GM12892 (cell line): ENCODE results near the gene EPN1.

Source experiments
- POLR2A ChIP-seq: IDR thresholded peaks from 2 replicates; pipeline ENCODE4 v1.6.1; 2011; ENCODE audit warnings: low read depth, low read length, control low read depth
- POLR2AphosphoS5 ChIP-seq: IDR thresholded peaks from 2 replicates; pipeline ENCODE4 v1.6.1; 2011; ENCODE audit warnings: low read depth, low read length, control low read depth
- TAF1 ChIP-seq: IDR thresholded peaks from 2 replicates; pipeline ENCODE4 v1.6.1; 2011; ENCODE audit warnings: low read depth, mild to moderate bottlenecking, control low read depth, low read length, borderline replicate concordance

GRCh38 chr19:55667006-55667381 is 8.0 kb upstream of the EPN1 start:
- TF ChIP-seq POLR2AphosphoS5, result no peak
- no peak for TF ChIP-seq TAF1
- no peak; the same call in 1 of the 2 replicates for TF ChIP-seq POLR2A
